Liver (tissue), 9 donors: Measurements from ENCODE around the gene RBM6. TPM values are rescaled to one million over a fixed set of nuclear protein-coding genes. Genes with fewer than 3 reads are reported as not detected.

Experiments used
- DNase-seq: peaks from one replicate; pipeline ENCODE4 v3.0.0-alpha.2; 2017; ENCODE audit warnings: low spot score
- H3K27ac ChIP-seq, 2 donors: one replicate each; pipeline ENCODE4 v1.7.0; 2013; ENCODE audit warnings: inconsistent platforms in 2 of 2, low read length in 2 of 2, control low read depth in 1 of 2, low read depth in 1 of 2, mild to moderate bottlenecking in 1 of 2
- H3K27me3 ChIP-seq, 4 donors: one replicate each; pipeline versions ENCODE4 v1.6.1 to v1.7.0; 2013; ENCODE audit warnings: low read length in 3 of 4, inconsistent platforms in 1 of 4, mild to moderate bottlenecking in 1 of 4, moderate library complexity in 1 of 4; ENCODE audit not compliant: control insufficient read depth in 4 of 4, insufficient read depth in 4 of 4
- H3K36me3 ChIP-seq, 4 donors: one replicate each; pipeline versions ENCODE4 v1.6.1 to v1.7.0; 2013; ENCODE audit warnings: low read length in 3 of 4, mild to moderate bottlenecking in 3 of 4, low read depth in 1 of 4, moderate library complexity in 1 of 4; ENCODE audit not compliant: control insufficient read depth in 4 of 4, insufficient read depth in 3 of 4
- H3K4me1 ChIP-seq, 4 donors: one replicate each; pipeline versions ENCODE4 v1.6.1 to v1.7.0; 2013; ENCODE audit warnings: low read length in 3 of 4, mild to moderate bottlenecking in 3 of 4, moderate library complexity in 1 of 4; ENCODE audit not compliant: control insufficient read depth in 4 of 4, insufficient read depth in 4 of 4
- H3K4me3 ChIP-seq, 3 donors: one replicate each; pipeline versions ENCODE4 v1.6.1 to v1.7.0; 2013; ENCODE audit warnings: low read length in 3 of 3, control low read depth in 1 of 3, low read depth in 1 of 3, mild to moderate bottlenecking in 1 of 3
- H3K9ac ChIP-seq, 2 donors: one replicate each; pipeline ENCODE4 v1.7.0; 2013; ENCODE audit warnings: low read length in 2 of 2, mild to moderate bottlenecking in 2 of 2, moderate library complexity in 2 of 2, control low read depth in 1 of 2, low read depth in 1 of 2
- H3K9me3 ChIP-seq, 4 donors: one replicate each; pipeline versions ENCODE4 v1.6.1 to v1.7.0; 2013; ENCODE audit warnings: low read length in 3 of 4; ENCODE audit not compliant: control insufficient read depth in 4 of 4
- FOXA2 ChIP-seq: IDR thresholded peaks from 2 replicates; pipeline ENCODE4 v1.6.1; 2016; ENCODE audit warnings: antibody characterized with exemption
- HNF4A ChIP-seq, 2 donors: conservative IDR thresholded peaks; 2 replicates each; pipeline ENCODE4 v1.6.1; 2016; ENCODE audit warnings: antibody characterized with exemption in 2 of 2, mild to moderate bottlenecking in 2 of 2
- JUND ChIP-seq, 2 donors: IDR thresholded peaks; 2 replicates each; pipeline ENCODE4 v1.6.1; 2016; ENCODE audit warnings: antibody characterized with exemption in 2 of 2
- RAD21 ChIP-seq, 2 donors: IDR thresholded peaks; 2 replicates each; pipeline ENCODE4 v1.6.1; 2016; ENCODE audit warnings: antibody characterized with exemption in 2 of 2, mild to moderate bottlenecking in 2 of 2
- RXRA ChIP-seq, 2 donors: IDR thresholded peaks; 2 replicates each; pipeline ENCODE4 v1.6.1; 2017 to 2018; ENCODE audit warnings: antibody characterized with exemption in 2 of 2, mild to moderate bottlenecking in 1 of 2
- TAF1 ChIP-seq: conservative IDR thresholded peaks from 2 replicates; pipeline ENCODE4 v1.6.1; 2016; ENCODE audit warnings: antibody characterized with exemption, mild to moderate bottlenecking
- YY1 ChIP-seq: IDR thresholded peaks from 2 replicates; pipeline ENCODE4 v1.6.1; 2016; ENCODE audit warnings: antibody characterized with exemption, mild to moderate bottlenecking
- WGBS: extraction: QIAGEN DNeasy Blood & Tissue Kit; methylation state at CpG from one replicate; pipeline ENCODE4 v1.1.7; 2013; 5-methylcytosine and 5-hydroxymethylcytosine counted together
- polyA plus RNA-seq, 2 donors: library from polyadenylated mRNA; stranded (reverse) in 1 of 2; unstranded in 1 of 2; fragments of 200-250 nt in 1 of 2; fragments of >200 nt in 1 of 2; fragmentation: Nextera tagmentation in 1 of 2; extraction: Ambion mirVana in 1 of 2; gene quantifications; one replicate each; pipeline versions ENCODE4 v1.2.1 to v1.2.3, GENCODE V29; 2013 to 2015
- total RNA-seq, 2 donors: library from RNA; depleted of rRNA; stranded (reverse); fragments of >200 nt; gene quantifications; one replicate each; pipeline ENCODE4 v1.2.3, GENCODE V29; 2014
- TF ChIP-seq, protein P1 (sequence below): IDR thresholded peaks from 2 replicates; pipeline ENCODE4 v1.6.1; 2016; ENCODE audit warnings: antibody characterized with exemption
- TF ChIP-seq, protein P2 (sequence below): fragments of 150-350 bp; IDR thresholded peaks from 2 replicates; pipeline ENCODE4 v1.5.1; 2017; ENCODE audit warnings: improper control_type of control experiment, low read depth, low read length; ENCODE audit not compliant: missing input control
- TF ChIP-seq, protein P3 (sequence below): IDR thresholded peaks from 2 replicates; pipeline ENCODE4 v1.6.1; 2016; ENCODE audit warnings: antibody characterized with exemption, mild to moderate bottlenecking
- TF ChIP-seq, protein P4 (sequence below): IDR thresholded peaks from 2 replicates; pipeline ENCODE4 v1.6.1; 2016; ENCODE audit warnings: antibody characterized with exemption
- TF ChIP-seq, protein P5 (sequence below): IDR thresholded peaks from 2 replicates; pipeline ENCODE4 v1.6.1; 2016; ENCODE audit warnings: antibody characterized with exemption
- donor health status: healthy.
- donor health status: healthy.
- donor health status: healthy.
- donor health status: healthy.
- donor health status: healthy.

RBM6 gene
- total and polyA plus RNA-seq, 4 donors: 10.9 to 59.2 (median 37.5) TPM

DNA sequence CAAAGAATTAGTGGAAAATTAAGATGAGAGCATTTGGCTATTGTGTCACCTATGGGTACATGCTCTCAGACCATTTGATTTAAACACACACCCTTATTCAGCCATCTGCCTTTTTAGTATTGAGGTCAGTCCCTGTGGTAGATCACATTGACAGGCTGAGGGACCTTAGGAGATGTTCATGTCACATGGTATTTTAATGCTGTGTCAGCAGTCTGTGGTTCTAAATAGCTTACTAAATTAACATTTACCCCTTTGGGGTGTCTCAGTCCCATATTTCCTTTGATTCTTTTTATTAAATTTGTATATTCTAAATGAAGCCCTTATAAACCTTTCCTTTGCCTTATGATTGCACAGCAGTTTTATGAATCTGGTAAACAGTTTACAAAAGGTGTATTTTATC, 151.0 kb downstream of the RBM6 start:
- TF ChIP-seq YY1: no peak
- TF ChIP-seq RAD21 (IDR thresholded peaks at IDR 0.05): no peak
- no peak for TF ChIP-seq RXRA (IDR thresholded peaks at IDR 0.05)
- Histone ChIP-seq H3K4me3 (no peak overlapping the region), H3K27me3 (no peaks in the 10 kb centered on the region), H3K36me3 (peaks cover 14 to 48% (median 45%) of the 10 kb centered on the region in 4 donors), H3K9ac (no peak overlapping the region), H3K4me1 (peaks cover 0 to 13% (median 11%) of the 10 kb centered on the region in 4 donors), H3K9me3 (no peaks in the 10 kb centered on the region), H3K27ac (no peak overlapping the region)
- DNase-seq: no peak

DNA sequence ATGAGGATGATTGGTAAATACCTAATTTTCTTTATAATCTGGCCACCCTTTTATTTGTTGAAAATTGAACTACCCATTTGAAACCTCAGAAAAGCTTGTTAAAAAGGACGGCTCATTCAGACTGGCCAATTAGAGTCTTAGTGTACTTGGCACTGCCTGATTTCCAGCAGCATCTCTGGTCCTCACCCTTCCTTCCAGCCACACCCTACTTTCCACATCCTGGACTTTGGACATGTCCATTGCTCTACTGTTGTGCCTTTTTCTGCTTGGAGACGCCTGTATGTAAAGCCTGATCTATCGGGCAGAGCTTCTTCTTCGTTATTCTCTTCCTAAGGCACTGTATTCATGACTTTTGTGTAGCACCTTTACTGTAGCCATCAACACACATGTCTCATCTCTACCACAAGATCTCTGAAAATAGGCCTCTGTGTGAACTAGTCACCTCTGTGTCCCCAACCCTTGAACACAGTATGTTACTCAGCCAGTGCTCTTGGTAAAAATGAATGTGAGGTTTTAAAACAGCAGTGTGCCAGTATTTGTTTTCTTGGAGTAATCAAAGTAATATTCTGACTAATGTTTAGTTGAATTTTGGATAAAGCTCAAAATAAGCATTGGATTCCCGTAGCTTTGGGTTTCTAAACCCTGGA, 155.5 kb downstream of the RBM6 start:
- Histone ChIP-seq H3K9ac (no peak overlapping the region), H3K27me3 (no peaks in the 10 kb centered on the region), H3K36me3 (peaks cover 25 to 88% (median 67%) of the 10 kb centered on the region in 4 donors), H3K9me3 (no peaks in the 10 kb centered on the region), H3K4me1 (peaks cover 0 to 7% (median 6%) of the 10 kb centered on the region in 4 donors), H3K27ac (no peak overlapping the region), H3K4me3 (no peak overlapping the region)
- WGBS: 76% methylated on average over 5 of the region's 5 CpGs
- TF ChIP-seq, protein P1, sequence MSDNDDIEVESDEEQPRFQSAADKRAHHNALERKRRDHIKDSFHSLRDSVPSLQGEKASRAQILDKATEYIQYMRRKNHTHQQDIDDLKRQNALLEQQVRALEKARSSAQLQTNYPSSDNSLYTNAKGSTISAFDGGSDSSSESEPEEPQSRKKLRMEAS: no peak
- TF ChIP-seq, protein P2, sequence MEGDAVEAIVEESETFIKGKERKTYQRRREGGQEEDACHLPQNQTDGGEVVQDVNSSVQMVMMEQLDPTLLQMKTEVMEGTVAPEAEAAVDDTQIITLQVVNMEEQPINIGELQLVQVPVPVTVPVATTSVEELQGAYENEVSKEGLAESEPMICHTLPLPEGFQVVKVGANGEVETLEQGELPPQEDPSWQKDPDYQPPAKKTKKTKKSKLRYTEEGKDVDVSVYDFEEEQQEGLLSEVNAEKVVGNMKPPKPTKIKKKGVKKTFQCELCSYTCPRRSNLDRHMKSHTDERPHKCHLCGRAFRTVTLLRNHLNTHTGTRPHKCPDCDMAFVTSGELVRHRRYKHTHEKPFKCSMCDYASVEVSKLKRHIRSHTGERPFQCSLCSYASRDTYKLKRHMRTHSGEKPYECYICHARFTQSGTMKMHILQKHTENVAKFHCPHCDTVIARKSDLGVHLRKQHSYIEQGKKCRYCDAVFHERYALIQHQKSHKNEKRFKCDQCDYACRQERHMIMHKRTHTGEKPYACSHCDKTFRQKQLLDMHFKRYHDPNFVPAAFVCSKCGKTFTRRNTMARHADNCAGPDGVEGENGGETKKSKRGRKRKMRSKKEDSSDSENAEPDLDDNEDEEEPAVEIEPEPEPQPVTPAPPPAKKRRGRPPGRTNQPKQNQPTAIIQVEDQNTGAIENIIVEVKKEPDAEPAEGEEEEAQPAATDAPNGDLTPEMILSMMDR: no peak
- no peak for TF ChIP-seq FOXA2
- TF ChIP-seq, protein P3, sequence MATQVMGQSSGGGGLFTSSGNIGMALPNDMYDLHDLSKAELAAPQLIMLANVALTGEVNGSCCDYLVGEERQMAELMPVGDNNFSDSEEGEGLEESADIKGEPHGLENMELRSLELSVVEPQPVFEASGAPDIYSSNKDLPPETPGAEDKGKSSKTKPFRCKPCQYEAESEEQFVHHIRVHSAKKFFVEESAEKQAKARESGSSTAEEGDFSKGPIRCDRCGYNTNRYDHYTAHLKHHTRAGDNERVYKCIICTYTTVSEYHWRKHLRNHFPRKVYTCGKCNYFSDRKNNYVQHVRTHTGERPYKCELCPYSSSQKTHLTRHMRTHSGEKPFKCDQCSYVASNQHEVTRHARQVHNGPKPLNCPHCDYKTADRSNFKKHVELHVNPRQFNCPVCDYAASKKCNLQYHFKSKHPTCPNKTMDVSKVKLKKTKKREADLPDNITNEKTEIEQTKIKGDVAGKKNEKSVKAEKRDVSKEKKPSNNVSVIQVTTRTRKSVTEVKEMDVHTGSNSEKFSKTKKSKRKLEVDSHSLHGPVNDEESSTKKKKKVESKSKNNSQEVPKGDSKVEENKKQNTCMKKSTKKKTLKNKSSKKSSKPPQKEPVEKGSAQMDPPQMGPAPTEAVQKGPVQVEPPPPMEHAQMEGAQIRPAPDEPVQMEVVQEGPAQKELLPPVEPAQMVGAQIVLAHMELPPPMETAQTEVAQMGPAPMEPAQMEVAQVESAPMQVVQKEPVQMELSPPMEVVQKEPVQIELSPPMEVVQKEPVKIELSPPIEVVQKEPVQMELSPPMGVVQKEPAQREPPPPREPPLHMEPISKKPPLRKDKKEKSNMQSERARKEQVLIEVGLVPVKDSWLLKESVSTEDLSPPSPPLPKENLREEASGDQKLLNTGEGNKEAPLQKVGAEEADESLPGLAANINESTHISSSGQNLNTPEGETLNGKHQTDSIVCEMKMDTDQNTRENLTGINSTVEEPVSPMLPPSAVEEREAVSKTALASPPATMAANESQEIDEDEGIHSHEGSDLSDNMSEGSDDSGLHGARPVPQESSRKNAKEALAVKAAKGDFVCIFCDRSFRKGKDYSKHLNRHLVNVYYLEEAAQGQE: no peak
- TF ChIP-seq HNF4A (conservative IDR thresholded peaks at IDR 0.05): peak; percentile 52 to 58
- DNase-seq: no peak

DNA sequence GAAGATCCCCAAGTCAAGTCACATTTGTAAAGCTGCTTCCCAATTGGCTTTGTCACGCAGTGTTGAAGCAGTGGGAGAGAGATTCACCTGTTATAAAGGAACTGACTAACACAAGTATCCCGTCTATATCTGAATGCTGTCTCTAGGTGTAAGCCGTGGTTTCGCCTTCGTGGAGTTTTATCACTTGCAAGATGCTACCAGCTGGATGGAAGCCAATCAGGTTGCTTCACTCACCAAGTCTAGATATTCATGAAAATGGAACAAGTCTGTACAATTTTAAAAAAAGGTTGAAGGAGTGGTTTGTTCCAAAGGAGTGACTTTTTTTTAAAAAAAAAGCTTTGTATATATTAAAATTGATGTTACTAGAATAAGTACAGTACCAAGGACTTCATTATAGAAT, 160.4 kb downstream of the RBM6 start:
- 91% methylated on average over 5 of the region's 5 CpGs for WGBS
- H3K27ac ChIP-seq: no peak overlapping the region
- no peak overlapping the region for H3K9ac ChIP-seq
- no peaks in the 10 kb centered on the region for H3K4me1 ChIP-seq
- H3K9me3 ChIP-seq: no peaks in the 10 kb centered on the region
- peaks cover 26 to 97% (median 74%) of the 10 kb centered on the region in 4 donors for H3K36me3 ChIP-seq
- TF ChIP-seq JUND (IDR thresholded peaks at IDR 0.05) (no peak), TAF1 (no peak), YY1 (no peak)
- TF ChIP-seq, protein P4, sequence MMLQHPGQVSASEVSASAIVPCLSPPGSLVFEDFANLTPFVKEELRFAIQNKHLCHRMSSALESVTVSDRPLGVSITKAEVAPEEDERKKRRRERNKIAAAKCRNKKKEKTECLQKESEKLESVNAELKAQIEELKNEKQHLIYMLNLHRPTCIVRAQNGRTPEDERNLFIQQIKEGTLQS: no peak
- TF ChIP-seq, protein P5, sequence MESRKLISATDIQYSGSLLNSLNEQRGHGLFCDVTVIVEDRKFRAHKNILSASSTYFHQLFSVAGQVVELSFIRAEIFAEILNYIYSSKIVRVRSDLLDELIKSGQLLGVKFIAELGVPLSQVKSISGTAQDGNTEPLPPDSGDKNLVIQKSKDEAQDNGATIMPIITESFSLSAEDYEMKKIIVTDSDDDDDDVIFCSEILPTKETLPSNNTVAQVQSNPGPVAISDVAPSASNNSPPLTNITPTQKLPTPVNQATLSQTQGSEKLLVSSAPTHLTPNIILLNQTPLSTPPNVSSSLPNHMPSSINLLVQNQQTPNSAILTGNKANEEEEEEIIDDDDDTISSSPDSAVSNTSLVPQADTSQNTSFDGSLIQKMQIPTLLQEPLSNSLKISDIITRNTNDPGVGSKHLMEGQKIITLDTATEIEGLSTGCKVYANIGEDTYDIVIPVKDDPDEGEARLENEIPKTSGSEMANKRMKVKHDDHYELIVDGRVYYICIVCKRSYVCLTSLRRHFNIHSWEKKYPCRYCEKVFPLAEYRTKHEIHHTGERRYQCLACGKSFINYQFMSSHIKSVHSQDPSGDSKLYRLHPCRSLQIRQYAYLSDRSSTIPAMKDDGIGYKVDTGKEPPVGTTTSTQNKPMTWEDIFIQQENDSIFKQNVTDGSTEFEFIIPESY: no peak
- TF ChIP-seq, protein P1: no peak
- TF ChIP-seq, protein P2: no peak
- no peaks in the 10 kb centered on the region for H3K27me3 ChIP-seq
- no peak for DNase-seq
- no peak overlapping the region for H3K4me3 ChIP-seq
